HepG2 (cell line): Measurements from ENCODE around the gene STN1. TPM values are rescaled to one million over a fixed set of nuclear protein-coding genes. Genes with fewer than 3 reads are reported as not detected.

Source experiments
- ATAC-seq: fragments of 200-7000 bp; cut with Tn5 transposase; 3 replicates; pipeline ENCODE4 v1.9.1; 2020; ENCODE audit warnings: mild to moderate bottlenecking, moderate library complexity
- BruUV-seq: library from RNA; stranded (reverse); fragments of 400-500 nt; replicated peaks from 2 replicates; lab custom pipeline; 2021; lab: Mats Ljungman, UMichigan
- CTCF ChIA-PET: fragments of 300-600 bp; formaldehyde crosslinking; extraction: SDS; loops from one replicate; lab custom pipeline; 2021; ENCODE audit warnings: low total read pairs, inconsistent platforms, low intra/inter-chr PET ratio; lab: Yijun Ruan, JAX
- POLR2A ChIA-PET: fragments of 350-600 bp; sonication (Branson Sonifier 250); formaldehyde crosslinking; loops from one replicate; lab custom pipeline; 2020; ENCODE audit warnings: antibody characterized with exemption, inconsistent platforms; lab: Yijun Ruan, JAX
- DNase-seq: peaks from one replicate; pipeline ENCODE4 v3.0.0-alpha.2; 2015; ENCODE audit warnings: low spot score
- FAIRE-seq: peaks from 3 replicates; lab custom pipeline; 2011; peaks lifted over from hg19 to GRCh38; lab: Jason Lieb, UNC
- H2AFZ ChIP-seq: one replicate; pipeline ENCODE4 v1.6.1; 2011; ENCODE audit warnings: low read length, inconsistent platforms
- H3K27ac ChIP-seq: fragments of 300-600 bp; 3 replicates; pipeline ENCODE4 v1.8.0; 2011; ENCODE audit warnings: mixed run types, mild to moderate bottlenecking, mixed read lengths, low read length, inconsistent platforms; ENCODE audit not compliant: insufficient read depth; ENCODE audit errors: extremely low read length
- H3K27me3 ChIP-seq, 2 experiments: fragments of 200-600 bp in 1 of 2; 2 replicates in 1 of 2; 3 replicates in 1 of 2; pipeline versions ENCODE4 v1.6.0 to v1.8.0; 2011; ENCODE audit warnings: low read length in 2 of 2, mild to moderate bottlenecking in 2 of 2, moderate library complexity in 2 of 2, inconsistent platforms in 1 of 2; ENCODE audit not compliant: insufficient read depth in 2 of 2, control insufficient read depth in 1 of 2
- H3K36me3 ChIP-seq, 2 experiments: fragments of 200-600 bp in 1 of 2; replicated peaks in 1 of 2; 2 replicates in 1 of 2; 3 replicates in 1 of 2; pipeline versions ENCODE4 v1.5.1 to v1.8.0; 2011; ENCODE audit warnings: low read length in 2 of 2, inconsistent platforms in 1 of 2; ENCODE audit not compliant: insufficient read depth in 2 of 2, control insufficient read depth in 1 of 2
- H3K4me1 ChIP-seq: 2 replicates; pipeline ENCODE4 v1.5.1; 2012; ENCODE audit warnings: low read length, inconsistent platforms; ENCODE audit not compliant: insufficient read depth
- H3K4me2 ChIP-seq: 2 replicates; pipeline ENCODE4 v1.6.0; 2011; ENCODE audit warnings: low read depth, low read length, inconsistent platforms
- H3K4me3 ChIP-seq, 3 experiments: fragments of 200-600 bp in 1 of 3; sonication (generic), shearing (Covaris generic) in 1 of 3; replicated peaks in 1 of 3; 2 replicates each; pipeline ENCODE4 v1.5.1; 2011 to 2016; ENCODE audit warnings: low read length in 3 of 3, inconsistent platforms in 2 of 3, low read depth in 2 of 3, mild to moderate bottlenecking in 2 of 3, control low read depth in 1 of 3, mixed read lengths in 1 of 3; ENCODE audit not compliant: insufficient read depth in 1 of 3
- H3K79me2 ChIP-seq: one replicate; pipeline ENCODE4 v1.6.1; 2011; ENCODE audit warnings: low read length, inconsistent platforms; ENCODE audit not compliant: insufficient read depth
- H3K9ac ChIP-seq: 2 replicates; pipeline ENCODE4 v1.6.0; 2011; ENCODE audit warnings: mild to moderate bottlenecking, low read depth, low read length, inconsistent platforms; ENCODE audit not compliant: insufficient read depth
- H3K9me3 ChIP-seq: 2 replicates; pipeline ENCODE4 v1.5.1; 2012; ENCODE audit warnings: mild to moderate bottlenecking, low read length
- H4K20me1 ChIP-seq: 2 replicates; pipeline ENCODE4 v1.6.0; 2011; ENCODE audit warnings: inconsistent platforms, mild to moderate bottlenecking, low read length, moderate library complexity; ENCODE audit not compliant: insufficient read depth
- CAMTA2 ChIP-seq: sonication (generic); formaldehyde crosslinking; IDR thresholded peaks from 2 replicates; pipeline ENCODE4 v1.4.0; 2020; ENCODE audit warnings: mild to moderate bottlenecking, missing genetic modification reagents, borderline replicate concordance
- KLF6 ChIP-seq: IDR thresholded peaks from 2 replicates; pipeline ENCODE4 v1.8.0; 2016; ENCODE audit warnings: missing biosample characterization, missing genetic modification reagents
- SOX5 ChIP-seq: IDR thresholded peaks from 2 replicates; pipeline ENCODE4 v1.6.1; 2016; ENCODE audit warnings: borderline replicate concordance
- TBP ChIP-seq: sonication (generic); formaldehyde crosslinking; IDR thresholded peaks from 2 replicates; pipeline ENCODE4 v1.5.0; 2020; ENCODE audit warnings: missing genetic modification reagents
- ZKSCAN1 ChIP-seq: fragments of 150-350 bp; IDR thresholded peaks from 2 replicates; pipeline ENCODE4 v1.6.1; 2014; ENCODE audit warnings: low read length
- ZNF326 ChIP-seq: sonication (generic); formaldehyde crosslinking; IDR thresholded peaks from 2 replicates; pipeline ENCODE4 v1.4.0; 2020; ENCODE audit warnings: missing genetic modification reagents, borderline replicate concordance
- ZNF792 ChIP-seq: IDR thresholded peaks from 2 replicates; pipeline ENCODE4 v1.6.1; 2016
- WGBS: methylation state at CpG from one replicate; pipeline ENCODE4 v1.1.6; 2017; ENCODE audit warnings: low lambda C conversion rate; 5-methylcytosine and 5-hydroxymethylcytosine counted together
- in situ Hi-C: cut with HindIII; loops from 2 replicates; pipeline ENCODE4 v1.10.0; 2017; ENCODE audit warnings: low pct_unique_long_range_greater_than_20kb; ENCODE audit not compliant: extremely low pct_ligation_motif_present
- intact Hi-C: fragments of 100-400 bp; cut with micrococcal nuclease; formaldehyde crosslinking; loops from one replicate; pipeline ENCODE4 v1.10.0; 2022; ENCODE audit not compliant: unreplicated experiment
- polyA plus RNA-seq, 8 experiments: library from polyadenylated mRNA; depleted of rRNA in 3 of 8; stranded (reverse) in 7 of 8; unstranded in 1 of 8; fragments of >200 nt; fragmentation: Illumina TruSeq in 4 of 8; extraction: Trizol in 4 of 8; gene quantifications; 2 replicates each; pipeline versions ENCODE4 v1.2.1 to v1.2.3, GENCODE V29; 2011 to 2016; ENCODE audit warnings: low read depth in 4 of 8, missing spikeins in 1 of 8, mixed read lengths in 1 of 8; ENCODE audit not compliant: insufficient read depth in 1 of 8
- total RNA-seq, 5 experiments: library from RNA; depleted of rRNA; stranded (reverse); fragments of >200 nt; fragmentation: Illumina TruSeq; extraction: Trizol; gene quantifications; 2 replicates each; pipeline ENCODE4 v1.2.3, GENCODE V29; 2016; ENCODE audit warnings: low read depth in 1 of 5
- TF ChIP-seq, protein P1 (sequence below): sonication (generic); formaldehyde crosslinking; IDR thresholded peaks from 2 replicates; pipeline ENCODE4 v1.5.0; 2020; ENCODE audit warnings: missing genetic modification reagents

The STN1 gene
- total and polyA plus RNA-seq, 2 of the 13 experiments (the other 11 are each of a cell fraction or from before 2014, with no cell fraction given), result 17.6 to 22.7 TPM

DNA sequence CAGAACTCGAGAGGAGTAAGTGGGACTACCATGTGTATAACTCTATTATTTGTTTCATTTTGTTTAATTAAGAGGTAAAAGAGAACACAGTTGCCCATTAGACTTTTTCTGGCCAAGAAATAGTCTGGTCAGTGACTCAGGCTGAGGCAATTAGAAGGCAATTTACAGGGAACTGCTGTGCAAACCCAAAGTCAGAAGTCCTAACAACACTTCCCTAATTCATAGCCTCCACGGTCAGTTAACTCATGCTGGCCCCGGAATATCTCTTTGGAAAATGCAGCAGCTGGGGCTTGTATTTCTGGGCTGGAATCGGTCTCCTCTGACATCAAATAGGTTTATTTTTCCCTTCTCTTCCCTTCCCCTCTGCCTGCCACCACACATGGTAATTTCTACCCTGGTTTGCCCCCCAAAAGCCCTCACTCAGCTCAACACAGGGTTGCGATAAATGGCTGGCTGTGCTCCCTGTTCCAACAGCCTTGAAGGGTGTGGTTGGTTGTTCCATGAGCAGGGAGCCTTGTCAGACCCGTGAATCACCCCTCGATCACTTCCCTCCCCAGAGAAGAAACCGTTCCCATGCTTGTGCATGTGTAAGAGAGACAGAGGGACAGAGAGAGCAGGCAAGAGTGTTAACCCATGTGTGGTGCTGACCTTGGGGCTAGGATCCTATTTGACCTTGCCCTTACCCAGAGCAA, 68.0 kb downstream of the STN1 start:
- no peak for ATAC-seq
- TF ChIP-seq CAMTA2 (CRISPR knock-in tag), result no peak
- TF ChIP-seq ZNF326 (CRISPR knock-in tag), result no peak
- TF ChIP-seq SOX5 (CRISPR knock-in tag), result no peak
- TF ChIP-seq, protein P1, sequence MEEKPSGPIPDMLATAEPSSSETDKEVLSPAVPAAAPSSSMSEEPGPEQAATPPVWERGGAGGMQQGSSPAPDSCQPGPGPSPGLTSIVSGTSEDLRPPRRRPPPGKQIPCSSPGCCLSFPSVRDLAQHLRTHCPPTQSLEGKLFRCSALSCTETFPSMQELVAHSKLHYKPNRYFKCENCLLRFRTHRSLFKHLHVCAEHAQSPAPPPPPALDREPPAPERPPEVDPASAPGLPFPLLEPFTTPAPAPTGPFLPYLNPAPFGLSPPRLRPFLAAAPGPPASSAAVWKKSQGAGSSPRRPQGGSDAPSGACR (CRISPR knock-in tag), result no peak
- TF ChIP-seq KLF6, result no peak
- no peak for TF ChIP-seq ZNF792 (CRISPR knock-in tag)
- TF ChIP-seq, all 625 proteins: peak for 0
- Histone ChIP-seq H3K4me2 (no peak overlapping the region), H3K9ac (no peak overlapping the region), H3K4me3 (no peak overlapping the region), H3K27ac (no peak overlapping the region), H4K20me1 (peaks cover 51% of the 10 kb centered on the region), H3K27me3 (no peaks in the 10 kb centered on the region; a peak in 1 of 5 replicates), H3K79me2 (peaks cover 96% of the 10 kb centered on the region), H2AFZ (no peak overlapping the region), H3K4me1 (peaks cover 82% of the 10 kb centered on the region), H3K9me3 (no peaks in the 10 kb centered on the region), H3K36me3 (peaks cover 11 to 44% of the 10 kb centered on the region in 2 experiments)
- CTCF ChIA-PET, result no interaction called here
- WGBS, result 78% methylated on average over 8 of the region's 8 CpGs
- POLR2A ChIA-PET, result no interaction called here
- FAIRE-seq (no peak), DNase-seq (no peak)
- in situ Hi-C loops, result no loop called here
- intact Hi-C loops, result loop anchor here (5.0 kb wide), 1 partner anchor 33 kb away; no protein-coding TSS in a partner anchor
- BruUV-seq, result no TSS peak

DNA sequence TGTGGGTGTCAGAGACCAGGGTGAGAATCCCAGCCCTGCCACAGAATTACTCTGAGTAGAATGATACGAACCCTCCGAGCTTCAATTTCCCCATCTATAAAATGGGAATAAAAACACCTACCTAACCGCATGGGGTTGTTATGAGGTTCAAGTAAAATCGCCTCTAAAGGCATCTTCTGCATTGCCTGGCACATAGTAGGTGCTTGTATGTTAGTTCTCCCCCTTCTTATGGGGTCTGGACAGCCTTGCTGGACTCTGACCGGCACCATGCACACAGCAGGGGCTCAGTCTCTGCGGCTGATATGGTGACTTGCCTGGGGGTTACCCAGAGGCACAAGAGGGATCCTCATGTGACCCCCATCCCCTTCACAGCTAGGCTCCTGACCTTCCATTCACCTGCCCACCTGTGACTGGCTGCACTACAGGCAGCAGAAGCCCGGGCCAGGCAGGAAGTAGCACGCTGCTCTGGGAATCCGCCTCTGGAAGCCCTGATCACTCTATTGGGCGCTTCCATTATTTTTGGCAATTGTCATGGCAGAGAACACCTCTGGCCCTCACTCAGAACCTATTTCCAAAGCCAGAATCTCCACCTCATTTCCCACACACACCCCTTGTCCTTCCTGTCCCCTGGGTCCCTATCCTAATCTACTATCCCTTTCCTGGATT, 68.6 kb downstream of the STN1 start:
- CTCF ChIA-PET, result no interaction called here
- no peak for DNase-seq

More for the DNA sequence above, 68.6 kb downstream of the STN1 start:
- Histone ChIP-seq H2AFZ (no peak overlapping the region), H3K4me2 (no peak overlapping the region), H3K27ac (no peak overlapping the region), H3K4me1 (peaks cover 88% of the 10 kb centered on the region), H3K79me2 (peaks cover 95% of the 10 kb centered on the region), H3K9me3 (no peaks in the 10 kb centered on the region)
- intact Hi-C loops, result no loop called here
- POLR2A ChIA-PET, result interaction anchor here (1.1 to 3.3 kb wide), 4 partner anchors 7 to 55 kb away, joined by 3 to 17 read pairs (median 6); no protein-coding TSS in a partner anchor
- no TSS peak for BruUV-seq
- no peak for FAIRE-seq
- TF ChIP-seq TBP (CRISPR knock-in tag) (no peak), ZKSCAN1 (peak; percentile 79)
- TF ChIP-seq, all 625 proteins: peak for 1
- Histone ChIP-seq H3K4me3 (no peak overlapping the region), H4K20me1 (peaks cover 51% of the 10 kb centered on the region), H3K9ac (no peak overlapping the region), H3K27me3 (no peaks in the 10 kb centered on the region; a peak in 1 of 5 replicates), H3K36me3 (peaks cover 12 to 44% of the 10 kb centered on the region in 2 experiments)
- 98% methylated on average over 4 of the region's 10 CpGs for WGBS
- no peak for ATAC-seq
- in situ Hi-C loops, result no loop called here
